ENCODE results near the gene FRMD4A.
"Not testable (repeated sequence)": the region's sequence is repeated elsewhere in the genome, so short reads cannot be mapped to it uniquely, and the experiment has no call there.

Gene FRMD4A

GRCh38 chr10:13865758-13866491 lies 464.8 kb downstream of the FRMD4A start:
- DNase-seq, result no peak

DNA sequence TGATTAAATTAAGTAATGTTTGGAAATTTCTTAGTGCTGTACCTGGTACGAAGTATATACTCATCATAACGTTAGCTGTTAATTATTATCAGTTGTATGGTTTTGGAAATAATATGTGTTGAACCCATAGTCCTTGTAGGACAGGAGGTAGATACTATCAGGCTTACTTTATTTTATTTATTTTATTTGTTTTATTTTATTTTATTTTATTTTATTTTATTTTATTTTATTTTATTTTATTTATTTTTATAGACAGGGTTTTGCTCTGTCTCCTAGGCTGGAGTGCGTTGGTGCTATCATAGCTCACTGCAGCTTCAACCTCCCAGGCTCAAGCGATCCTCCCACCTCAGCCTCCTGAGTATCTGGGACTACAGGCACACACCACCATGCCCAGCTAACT lies 465.5 kb downstream of the FRMD4A start:
- not testable (repeated sequence) for DNase-seq

DNA sequence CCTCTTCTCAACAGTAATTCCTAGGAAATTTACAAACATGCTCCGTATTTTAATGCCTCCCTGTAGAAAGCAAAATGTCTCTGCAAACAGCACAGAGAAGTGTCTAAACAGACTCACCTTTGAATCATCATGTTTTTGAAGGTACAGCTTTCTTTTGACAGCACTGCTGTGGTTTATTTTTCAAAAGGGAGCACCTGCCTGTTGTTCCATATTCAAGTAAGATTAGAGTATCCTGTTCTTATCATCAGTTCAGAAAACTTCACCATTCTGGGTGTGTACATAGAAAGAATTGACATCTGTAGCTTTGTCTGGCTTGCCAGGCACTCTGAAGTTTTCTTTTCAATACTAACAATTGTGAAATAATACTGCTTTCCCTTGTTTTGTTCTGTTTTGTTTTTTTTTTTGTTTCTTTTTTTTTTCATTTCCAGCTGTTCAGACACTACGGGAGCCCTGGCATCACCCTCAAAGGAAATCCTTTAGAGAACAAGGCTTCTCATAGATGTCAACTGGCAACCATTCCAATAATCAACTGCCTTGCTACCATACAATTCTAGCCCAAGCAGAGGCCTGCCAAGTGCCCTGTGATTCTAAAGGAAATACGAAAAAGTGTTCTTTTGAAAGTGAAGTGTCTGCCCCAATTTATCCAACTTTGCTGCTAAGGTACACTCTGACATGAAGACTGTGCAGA lies 468.0 kb downstream of the FRMD4A start:
- DNase-seq, result no peak

GRCh38 chr10:13860886-13861285 lies 469.8 kb downstream of the FRMD4A start:
- no peak for DNase-seq

DNA sequence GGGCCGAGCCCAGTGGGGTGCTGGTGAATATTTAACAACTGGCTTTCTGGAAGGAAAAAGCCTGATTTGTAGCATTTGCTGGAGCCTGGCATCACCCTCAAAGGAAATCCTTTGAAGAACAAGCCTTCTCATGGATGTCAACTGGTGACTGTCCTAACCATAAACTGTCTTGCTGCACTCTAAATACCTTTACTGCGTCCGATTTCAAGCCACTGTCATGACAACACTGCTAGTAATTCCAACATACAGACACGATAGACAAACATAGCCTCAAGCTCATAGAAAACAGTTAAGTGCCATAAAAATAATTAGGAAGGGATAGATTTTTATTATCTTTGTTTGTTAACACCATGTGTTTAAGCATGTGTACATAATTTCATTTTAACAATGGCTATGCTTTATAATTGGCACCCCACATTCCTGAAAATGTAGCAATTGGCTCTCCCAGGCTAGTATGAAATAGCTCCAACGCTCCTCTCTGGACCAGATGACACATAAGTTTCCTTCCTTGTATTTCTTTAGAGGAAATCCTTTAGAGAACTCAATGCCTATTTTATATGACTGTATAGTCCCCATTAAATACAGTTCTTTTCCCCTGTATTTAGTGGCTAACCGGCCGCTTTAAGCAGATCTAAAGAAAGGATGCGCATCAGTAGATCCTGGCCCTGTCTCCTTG lies 470.6 kb downstream of the FRMD4A start:
- no peak for DNase-seq

GRCh38 chr10:13858709-13859108 lies 472.0 kb downstream of the FRMD4A start:
- DNase-seq, result no peak

DNA sequence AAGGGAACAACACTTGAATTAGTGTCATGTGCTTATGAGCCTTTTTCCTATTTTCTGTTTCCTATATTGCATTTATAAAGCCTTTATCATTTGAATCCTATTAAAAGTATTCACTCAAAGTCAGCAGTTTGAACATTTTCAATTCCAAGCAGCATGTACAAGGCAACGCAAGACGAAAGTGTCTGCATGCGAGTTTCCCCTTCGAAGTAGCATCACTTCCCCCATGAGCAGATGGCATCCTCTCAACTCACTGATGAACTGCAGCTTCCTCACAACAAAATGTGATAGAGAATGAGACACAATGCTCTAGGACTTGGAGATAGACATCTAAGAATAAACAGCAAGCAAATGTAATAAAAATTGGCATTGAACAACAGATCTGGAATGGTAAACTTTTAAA lies 473.3 kb downstream of the FRMD4A start:
- no peak for DNase-seq

DNA sequence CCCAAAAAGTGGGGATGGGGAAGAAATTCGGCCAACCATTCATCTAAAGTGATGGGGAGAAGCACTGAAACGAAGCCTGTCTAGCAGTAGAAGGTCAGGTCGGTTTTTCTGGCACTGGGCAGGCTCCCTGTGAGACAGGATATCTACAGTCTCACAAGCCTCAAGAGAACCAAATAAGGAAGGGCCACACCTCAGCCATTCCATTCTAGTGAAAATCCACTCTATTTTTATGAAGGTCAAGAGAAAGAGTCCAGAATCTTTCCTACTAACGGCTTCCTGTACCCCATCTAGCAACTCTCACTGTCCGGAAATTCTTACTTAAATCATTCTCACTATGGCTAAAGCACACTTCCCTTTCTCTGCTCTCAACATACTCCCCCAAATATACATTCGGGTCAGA lies 476.9 kb downstream of the FRMD4A start:
- no peak for DNase-seq

DNA sequence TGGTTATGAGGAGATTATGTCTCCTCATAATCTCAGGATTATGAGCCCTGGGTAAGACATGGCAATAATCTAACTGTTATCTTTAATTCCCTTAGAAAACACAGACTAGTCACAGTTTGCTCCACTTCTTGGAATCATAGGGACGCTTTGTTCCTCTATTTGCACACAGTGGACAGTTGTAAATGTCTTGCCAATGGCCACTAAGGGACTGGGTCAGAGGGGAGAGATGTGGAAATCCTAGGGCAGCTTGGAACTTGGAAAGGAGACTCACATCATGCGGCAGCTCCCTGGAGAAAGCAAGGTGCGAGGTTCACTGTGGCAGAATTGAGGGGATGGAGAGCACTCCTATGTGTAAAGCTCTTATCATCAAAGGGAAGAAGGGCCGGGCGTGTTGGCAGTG lies 477.9 kb downstream of the FRMD4A start:
- DNase-seq, result no peak

- no peak for DNase-seq
Observed at GRCh38 chr10:13851906-13852305, 478.8 kb downstream of the FRMD4A start.

DNA sequence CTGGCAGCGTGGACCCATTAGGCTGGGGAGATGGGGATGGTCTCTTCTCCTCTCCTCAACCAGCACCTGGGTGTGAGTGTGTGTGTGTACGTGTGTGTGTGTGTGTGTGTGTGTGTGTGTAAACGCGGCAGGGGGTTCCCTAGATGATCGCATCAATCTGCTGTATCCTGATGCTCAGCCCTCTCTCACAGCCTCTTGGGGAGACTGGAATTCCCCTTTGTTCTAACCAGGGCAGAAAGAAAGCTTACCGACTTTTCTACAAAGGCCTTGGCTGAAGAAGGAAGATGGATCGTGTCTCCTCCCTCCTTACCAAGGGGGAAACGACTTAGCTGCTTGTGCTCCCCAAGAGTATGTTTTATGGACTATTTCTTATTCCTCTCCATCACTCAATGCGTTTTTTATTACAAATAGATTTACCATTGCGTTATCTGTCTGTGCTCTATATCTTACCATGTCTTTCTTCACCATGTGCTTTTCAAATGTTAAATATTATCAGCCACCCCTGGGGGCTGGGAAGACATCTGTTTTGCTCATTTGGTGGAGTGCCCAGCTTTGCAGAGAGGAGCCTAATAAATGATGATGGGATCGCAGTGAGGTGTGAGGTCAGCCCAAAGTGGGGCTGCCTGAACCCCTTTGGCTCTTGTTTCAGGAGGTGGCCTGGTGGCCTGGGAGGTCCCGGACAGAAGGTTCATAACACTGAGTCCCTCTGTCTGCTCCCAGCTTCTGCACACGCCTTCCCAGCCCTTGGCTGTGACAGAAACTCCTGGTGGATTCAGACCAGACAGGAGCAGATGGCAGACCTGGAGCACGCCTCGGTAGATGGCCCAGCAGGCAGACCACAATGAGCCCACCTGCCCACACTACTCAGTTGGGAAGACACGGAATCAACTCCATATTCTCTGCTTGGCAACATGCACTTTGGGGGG lies 481.9 kb downstream of the FRMD4A start:
- no peak for DNase-seq

- no peak for DNase-seq
Observed at GRCh38 chr10:13847201-13847631, 483.5 kb downstream of the FRMD4A start.

- DNase-seq, result no peak
Observed at GRCh38 chr10:13845897-13846296, 484.8 kb downstream of the FRMD4A start.

- DNase-seq, result no peak
Observed at GRCh38 chr10:13844651-13845050, 486.1 kb downstream of the FRMD4A start.

DNA sequence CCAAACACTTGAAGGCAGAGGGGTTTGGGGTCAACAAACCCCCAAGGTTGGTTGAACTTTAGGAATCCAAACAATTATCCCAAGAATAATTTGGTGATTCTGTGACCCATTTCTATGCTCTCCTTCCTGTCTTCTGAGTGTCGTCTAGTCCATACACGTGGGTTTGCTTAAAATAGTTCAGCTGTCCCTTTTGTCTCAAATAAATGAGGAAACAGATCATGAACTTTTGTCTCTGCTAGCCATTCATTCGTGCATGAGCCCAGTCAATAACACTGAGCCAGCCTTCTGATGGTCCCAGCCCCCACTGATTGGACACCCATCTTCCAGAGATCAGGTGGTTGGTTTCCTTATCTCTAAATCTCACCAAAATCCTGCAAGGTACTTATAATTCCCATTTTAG lies 488.6 kb downstream of the FRMD4A start:
- no peak for DNase-seq

DNA sequence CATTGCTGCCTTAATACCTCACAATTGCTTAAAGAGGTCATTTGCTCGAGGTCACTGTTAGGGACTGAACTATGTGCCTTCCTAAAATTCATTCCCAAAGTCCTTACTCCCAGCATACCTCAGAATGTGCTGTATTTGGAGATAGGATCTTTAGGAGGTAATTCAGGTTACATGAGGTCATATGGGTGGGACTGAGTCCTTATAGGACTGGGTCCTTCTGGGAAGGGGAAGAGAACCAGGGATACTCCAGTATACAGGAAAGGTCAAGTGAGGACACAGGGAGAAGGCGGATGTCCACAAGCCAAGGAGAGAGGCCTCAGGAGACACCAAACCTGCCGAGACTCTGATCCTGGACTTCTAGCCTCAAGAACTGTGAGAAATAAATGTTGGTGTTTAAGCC lies 490.7 kb downstream of the FRMD4A start:
- DNase-seq, result no peak

DNA sequence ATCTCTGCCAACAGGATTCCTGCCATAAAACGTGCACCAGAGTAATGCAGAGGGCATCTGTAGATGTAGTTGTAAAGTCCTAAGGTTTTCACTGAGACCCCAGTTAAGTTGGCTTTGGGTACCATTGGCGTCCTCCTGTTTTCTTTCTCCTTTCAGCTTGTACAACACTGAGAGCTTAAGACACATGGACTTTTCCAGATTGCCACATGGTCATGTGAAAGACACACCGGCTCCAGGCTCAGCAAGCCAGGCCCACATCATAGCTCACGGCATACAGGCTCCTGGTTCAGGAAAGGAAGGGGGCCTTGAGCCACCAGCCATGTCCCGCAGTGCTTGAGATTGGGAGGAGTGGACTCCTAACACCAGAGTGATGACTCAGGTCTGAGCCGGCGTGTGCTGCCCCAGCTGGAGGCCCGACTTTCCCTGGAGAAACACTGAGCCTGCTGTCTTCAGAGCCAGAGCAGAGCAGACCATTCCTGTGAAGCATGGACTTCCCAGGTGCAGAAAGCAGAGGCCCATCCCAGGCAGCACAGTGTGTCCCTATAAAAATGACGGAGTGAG lies 491.2 kb downstream of the FRMD4A start:
- DNase-seq, result no peak

DNA sequence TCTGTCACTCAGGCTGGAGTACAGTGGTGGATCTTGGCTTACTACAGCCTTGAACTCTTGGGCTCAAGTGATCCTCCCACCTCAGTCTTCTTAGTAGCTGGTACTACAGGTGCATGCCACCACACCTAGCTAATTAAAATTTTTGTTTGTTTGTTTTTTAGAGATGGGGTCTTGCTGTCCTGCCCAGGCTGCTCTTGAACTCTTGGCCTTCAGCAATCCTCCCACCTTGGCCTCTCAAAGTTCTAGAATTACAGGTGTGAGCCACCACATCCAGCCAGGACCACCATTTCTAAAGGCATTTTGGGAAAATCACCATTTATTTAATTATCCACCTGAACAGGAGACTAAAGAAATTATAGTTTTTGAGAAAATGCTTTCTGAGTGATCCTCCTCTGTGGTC lies 491.7 kb downstream of the FRMD4A start:
- no peak for DNase-seq

DNA sequence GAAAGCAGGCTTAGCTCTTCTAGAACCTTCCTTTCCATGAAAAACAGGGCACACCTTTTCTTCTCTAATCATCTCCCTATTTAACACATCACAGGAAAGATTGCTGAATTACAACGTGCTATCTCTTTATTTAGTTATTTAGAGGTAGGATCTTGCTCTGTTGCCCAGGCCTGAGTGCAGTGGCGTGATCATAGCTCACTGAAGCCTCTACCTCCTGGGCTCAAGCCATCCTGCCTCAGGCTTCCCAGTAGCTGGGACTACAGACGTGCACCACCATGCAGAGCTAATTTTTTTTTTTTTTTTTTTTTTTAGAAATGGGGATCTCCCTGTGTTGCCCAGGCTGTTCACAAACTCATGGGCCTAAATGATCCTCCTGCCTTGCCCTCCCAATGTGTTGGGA lies 492.8 kb downstream of the FRMD4A start:
- no peak for DNase-seq

- DNase-seq, result no peak
Observed at GRCh38 chr10:13834581-13835286, 496.0 kb downstream of the FRMD4A start.

GRCh38 chr10:13831711-13832141 lies 499.0 kb downstream of the FRMD4A start:
- no peak for DNase-seq

- DNase-seq, result no peak
Observed at GRCh38 chr10:13830385-13830784, 500.3 kb downstream of the FRMD4A start.
